Endodermal cell (in vitro differentiated cells): ENCODE measurements around the gene ODAD4. TPM values are rescaled to one million over a fixed set of nuclear protein-coding genes. Genes with fewer than 3 reads are reported as not detected.

Experiments
- DNase-seq: peaks from one replicate; pipeline ENCODE4 v3.0.0-alpha.2; 2017
- H3K27ac ChIP-seq: 2 replicates; pipeline ENCODE4 v1.5.1; 2013; ENCODE audit warnings: mild to moderate bottlenecking, low read depth, low read length, moderate library complexity
- H3K27me3 ChIP-seq: 2 replicates; pipeline ENCODE4 v1.6.1; 2013; ENCODE audit warnings: mild to moderate bottlenecking, low read length, moderate library complexity; ENCODE audit not compliant: insufficient read depth, control insufficient read depth, poor library complexity, severe bottlenecking
- H3K36me3 ChIP-seq: 2 replicates; pipeline ENCODE4 v1.7.0; 2013; ENCODE audit warnings: mild to moderate bottlenecking, low read length, moderate library complexity; ENCODE audit not compliant: control insufficient read depth, insufficient read depth
- H3K4me1 ChIP-seq: one replicate; pipeline ENCODE4 v1.7.0; 2013; ENCODE audit warnings: low read length; ENCODE audit not compliant: control insufficient read depth, insufficient read depth
- H3K4me3 ChIP-seq: 2 replicates; pipeline ENCODE4 v1.5.1; 2013; ENCODE audit warnings: mild to moderate bottlenecking, low read length, moderate library complexity
- H3K9ac ChIP-seq: 2 replicates; pipeline ENCODE4 v1.6.1; 2013; ENCODE audit warnings: mild to moderate bottlenecking, low read length, moderate library complexity; ENCODE audit not compliant: poor library complexity, severe bottlenecking; ENCODE audit errors: extremely low read depth
- H3K9me3 ChIP-seq: 2 replicates; pipeline ENCODE4 v1.6.1; 2013; ENCODE audit warnings: mild to moderate bottlenecking, low read length, moderate library complexity; ENCODE audit not compliant: control insufficient read depth
- H3K27ac Mint-ChIP-seq: 2 replicates; pipeline ENCODE4 v1.8.0; 2020; ENCODE audit warnings: mixed read lengths
- H3K27me3 Mint-ChIP-seq: 2 replicates; pipeline ENCODE4 v1.8.0; 2021; ENCODE audit warnings: mild to moderate bottlenecking, mixed read lengths; ENCODE audit not compliant: insufficient read depth
- H3K36me3 Mint-ChIP-seq: 2 replicates; pipeline ENCODE4 v1.8.0; 2020; ENCODE audit warnings: low read depth, mixed read lengths
- H3K4me1 Mint-ChIP-seq: 2 replicates; pipeline ENCODE4 v1.8.0; 2020; ENCODE audit warnings: mixed read lengths
- H3K4me3 Mint-ChIP-seq: 2 replicates; pipeline ENCODE4 v1.8.0; 2020; ENCODE audit warnings: mild to moderate bottlenecking, moderate library complexity, mixed read lengths
- H3K9me3 Mint-ChIP-seq: 2 replicates; pipeline ENCODE4 v1.8.0; 2020; ENCODE audit warnings: mild to moderate bottlenecking, mixed read lengths
- WGBS, 2 experiments: methylation state at CpG; one replicate each; pipeline versions ENCODE4 v1.1.5 to v1.1.7; 2013; ENCODE audit warnings: missing lambda C conversion rate in 2 of 2, mixed read lengths in 1 of 2; ENCODE audit not compliant: insufficient coverage in 1 of 2, insufficient read length in 1 of 2; 5-methylcytosine and 5-hydroxymethylcytosine counted together
- total RNA-seq, 2 donors: library from RNA; stranded (reverse); fragmentation: NEBNext Ultra II Directional in 1 of 2; extraction: Animal tissue kit (Norgen Biotek cat#: 25700) in 1 of 2; gene quantifications; 2 replicates in 1 of 2; 3 replicates in 1 of 2; pipeline ENCODE4 v1.2.1, GENCODE V29; 2021
- TF ChIP-seq, protein P1 (sequence below): fragments of 200-600 bp; sonication (generic); conservative IDR thresholded peaks from 2 replicates; pipeline ENCODE4 v1.5.0; 2021; ENCODE audit warnings: antibody characterized with exemption, mild to moderate bottlenecking

Gene ODAD4
- total RNA-seq, 2 donors from 2014 or later: 3.9 to 4.7 TPM

DNA sequence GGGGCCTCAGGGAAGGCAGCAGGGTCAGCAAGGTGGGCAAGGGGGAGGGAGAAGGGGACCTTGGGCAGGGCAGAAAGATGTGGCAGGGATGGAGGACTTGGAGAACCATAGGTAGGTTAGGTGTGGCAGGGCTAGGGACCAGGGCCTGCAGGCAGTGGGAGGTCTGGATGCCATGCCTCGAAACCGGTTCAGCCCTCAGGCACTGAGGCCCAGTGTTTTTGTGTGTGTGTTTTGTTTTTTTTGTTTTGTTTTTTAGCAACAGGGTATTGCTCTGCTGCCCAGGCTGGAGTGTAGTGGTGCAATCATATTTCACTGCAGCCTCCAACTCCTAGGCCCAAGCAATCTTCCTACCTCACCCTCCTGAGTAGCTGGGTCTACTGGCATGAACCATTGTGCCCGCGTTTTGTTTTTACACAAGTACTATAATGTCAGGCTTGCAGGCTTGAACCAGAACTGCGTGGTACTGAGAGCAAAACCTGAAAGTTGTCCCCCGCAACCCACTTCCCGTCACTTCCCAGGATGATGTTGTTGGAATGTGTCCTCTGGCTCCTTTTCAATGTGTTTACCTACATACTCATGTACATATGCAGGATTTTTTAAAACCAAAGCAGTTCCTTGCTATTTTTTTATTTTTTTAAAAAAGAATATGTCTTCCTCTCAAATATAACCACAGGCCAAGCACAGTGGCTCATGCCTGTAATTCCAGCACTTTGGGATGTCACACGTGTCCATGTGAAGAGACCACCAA is 12.4 kb downstream of the ODAD4 start:
- peaks cover 5% of the 10 kb centered on the region for H3K36me3 Mint-ChIP-seq

DNA sequence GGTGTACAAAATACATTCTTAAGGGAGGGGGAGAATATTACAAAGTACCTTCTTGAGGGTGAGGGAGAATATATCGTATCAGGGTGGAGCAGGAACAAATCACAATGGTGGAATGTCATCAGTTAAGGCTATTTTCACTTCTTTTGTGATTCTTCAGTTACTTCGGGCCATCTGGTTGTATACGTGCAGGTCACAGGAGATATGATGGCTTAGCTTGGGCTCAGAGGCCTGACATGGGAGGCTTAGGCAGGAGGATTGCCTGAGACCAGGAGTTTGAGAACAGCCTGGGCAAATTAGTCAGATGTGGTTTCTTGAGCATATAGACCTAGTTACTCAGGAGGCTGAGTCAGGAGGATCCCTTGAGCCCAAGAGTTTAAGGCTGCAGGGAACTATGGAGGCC is 13.1 kb downstream of the ODAD4 start:
- 94 to 95% methylated on average over 3 of the region's 3 CpGs for WGBS, 2 experiments
- no peak overlapping the region for H3K27ac Mint-ChIP-seq
- H3K4me3 Mint-ChIP-seq: no peak overlapping the region

More for the DNA sequence above, 12.4 kb downstream of the ODAD4 start:
- H3K9me3 Mint-ChIP-seq: no peaks in the 10 kb centered on the region
- TF ChIP-seq, protein P1, sequence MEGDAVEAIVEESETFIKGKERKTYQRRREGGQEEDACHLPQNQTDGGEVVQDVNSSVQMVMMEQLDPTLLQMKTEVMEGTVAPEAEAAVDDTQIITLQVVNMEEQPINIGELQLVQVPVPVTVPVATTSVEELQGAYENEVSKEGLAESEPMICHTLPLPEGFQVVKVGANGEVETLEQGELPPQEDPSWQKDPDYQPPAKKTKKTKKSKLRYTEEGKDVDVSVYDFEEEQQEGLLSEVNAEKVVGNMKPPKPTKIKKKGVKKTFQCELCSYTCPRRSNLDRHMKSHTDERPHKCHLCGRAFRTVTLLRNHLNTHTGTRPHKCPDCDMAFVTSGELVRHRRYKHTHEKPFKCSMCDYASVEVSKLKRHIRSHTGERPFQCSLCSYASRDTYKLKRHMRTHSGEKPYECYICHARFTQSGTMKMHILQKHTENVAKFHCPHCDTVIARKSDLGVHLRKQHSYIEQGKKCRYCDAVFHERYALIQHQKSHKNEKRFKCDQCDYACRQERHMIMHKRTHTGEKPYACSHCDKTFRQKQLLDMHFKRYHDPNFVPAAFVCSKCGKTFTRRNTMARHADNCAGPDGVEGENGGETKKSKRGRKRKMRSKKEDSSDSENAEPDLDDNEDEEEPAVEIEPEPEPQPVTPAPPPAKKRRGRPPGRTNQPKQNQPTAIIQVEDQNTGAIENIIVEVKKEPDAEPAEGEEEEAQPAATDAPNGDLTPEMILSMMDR: no peak
- Histone ChIP-seq H3K4me1 (no peaks in the 10 kb centered on the region), H3K9me3 (no peaks in the 10 kb centered on the region), H3K27ac (no peak overlapping the region), H3K36me3 (no peaks in the 10 kb centered on the region), H3K4me3 (no peak overlapping the region), H3K9ac (no peak overlapping the region), H3K27me3 (no peaks in the 10 kb centered on the region)
- WGBS, 2 experiments: 92 to 96% methylated on average over 7 to 8 of the region's 8 CpGs
- no peak overlapping the region for H3K27ac Mint-ChIP-seq
- no peak overlapping the region for H3K4me3 Mint-ChIP-seq
- DNase-seq: no peak
- no peaks in the 10 kb centered on the region for H3K4me1 Mint-ChIP-seq
- H3K27me3 Mint-ChIP-seq: no peaks in the 10 kb centered on the region

DNA sequence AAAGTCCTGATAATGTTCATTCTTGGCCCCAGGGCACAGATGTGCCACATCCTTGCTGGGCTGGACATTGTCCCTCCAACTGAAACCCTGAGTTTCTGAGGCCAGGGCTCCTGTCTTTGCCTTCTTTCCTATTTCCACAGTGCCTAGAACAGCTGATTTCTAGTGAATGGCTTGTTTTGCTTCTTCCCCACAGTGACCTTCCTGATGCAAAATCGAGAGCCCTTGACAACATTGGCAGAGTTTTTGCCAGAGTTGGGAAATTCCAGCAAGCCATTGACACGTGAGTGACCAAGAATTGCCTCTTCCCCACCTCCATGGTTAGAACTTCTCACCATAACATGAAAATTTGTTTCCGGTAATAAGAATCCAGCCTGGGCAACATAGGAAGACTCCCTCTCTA is 14.5 kb downstream of the ODAD4 start:
- Mint-ChIP-seq H3K9me3 (no peaks in the 10 kb centered on the region), H3K4me1 (no peaks in the 10 kb centered on the region), H3K27ac (no peak overlapping the region), H3K4me3 (no peak overlapping the region), H3K36me3 (peaks cover 11% of the 10 kb centered on the region), H3K27me3 (no peaks in the 10 kb centered on the region)
- DNase-seq: no peak
- H3K27me3 ChIP-seq: no peaks in the 10 kb centered on the region
- H3K36me3 ChIP-seq: peaks cover 7% of the 10 kb centered on the region
- H3K4me1 ChIP-seq: no peaks in the 10 kb centered on the region
- TF ChIP-seq, protein P1: no peak
- H3K4me3 ChIP-seq: no peak overlapping the region
- no peak overlapping the region for H3K9ac ChIP-seq
- no peak overlapping the region for H3K27ac ChIP-seq
- H3K9me3 ChIP-seq: no peaks in the 10 kb centered on the region
- WGBS, 2 experiments: 88 to 90% methylated on average over 2 to 3 of the region's 3 CpGs

More for the DNA sequence above, 13.1 kb downstream of the ODAD4 start:
- no peak for DNase-seq
- H3K4me1 ChIP-seq: no peaks in the 10 kb centered on the region
- no peaks in the 10 kb centered on the region for H3K36me3 ChIP-seq
- no peak overlapping the region for H3K9ac ChIP-seq
- Mint-ChIP-seq H3K36me3 (peaks cover 5% of the 10 kb centered on the region), H3K27me3 (no peaks in the 10 kb centered on the region), H3K4me1 (no peaks in the 10 kb centered on the region), H3K9me3 (no peaks in the 10 kb centered on the region)
- TF ChIP-seq, protein P1: no peak
- no peak overlapping the region for H3K4me3 ChIP-seq
- H3K27me3 ChIP-seq: no peaks in the 10 kb centered on the region
- H3K27ac ChIP-seq: no peak overlapping the region
- no peaks in the 10 kb centered on the region for H3K9me3 ChIP-seq
